Activated CD4-positive, alpha-beta T cell treated with anti-CD3 and anti-CD28 coated beads for 1 hour (primary cell): ENCODE measurements around the gene TUBA1A.
"Not testable (repeated sequence)": the region's sequence is repeated elsewhere in the genome, so short reads cannot be mapped to it uniquely, and the experiment has no call there.

ENCODE experiments used
- DNase-seq: peaks from one replicate; pipeline ENCODE4 v3.0.0-alpha.2; 2020

Gene TUBA1A

GRCh38 chr12:49188916-49189367 lies at the start of gene TUBA1A:
Gene TUBA1A, minus strand, starts transcription at chr12:49189080. Its CDS starts 101 bp downstream, at chr12:49188979.
- DNase-seq: peak; percentile 91

- DNase-seq: no peak
Measured at GRCh38 chr12:49236423-49236822, 47.5 kb upstream of the TUBA1A start.

DNA sequence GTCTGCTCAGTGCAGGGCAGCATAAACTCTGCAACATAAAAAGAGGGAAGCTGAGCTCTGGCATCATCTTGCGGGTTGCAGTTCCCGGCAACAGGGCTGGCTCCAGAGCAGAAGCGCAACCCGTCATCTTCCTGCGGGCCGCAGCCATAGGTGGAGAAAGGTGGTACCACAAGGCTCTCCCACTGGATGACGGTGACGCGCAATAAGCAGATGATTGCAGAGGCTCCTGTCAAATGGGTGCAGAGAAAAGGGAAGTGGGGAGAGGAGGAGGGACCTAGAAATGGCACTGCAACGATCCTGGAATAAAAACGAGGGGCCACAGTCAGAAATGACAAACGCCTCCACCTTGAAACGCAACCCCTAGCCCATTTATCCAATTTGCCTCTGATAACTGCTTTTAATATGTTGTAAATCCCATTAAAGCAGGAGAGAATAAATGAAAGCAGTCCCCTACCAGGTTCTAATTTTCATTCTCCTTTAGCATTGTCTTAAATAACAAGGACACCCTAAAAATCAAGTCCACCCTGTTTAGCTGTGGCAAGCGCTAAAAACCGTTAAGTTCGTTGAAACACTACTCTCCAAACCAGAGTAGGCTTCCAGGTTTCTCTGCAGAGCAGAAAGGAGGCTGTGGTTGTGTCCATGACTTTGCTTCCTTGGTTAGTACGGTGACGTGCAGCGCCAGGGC lies 45.1 kb upstream of the TUBA1A start:
- DNase-seq: no peak

DNA sequence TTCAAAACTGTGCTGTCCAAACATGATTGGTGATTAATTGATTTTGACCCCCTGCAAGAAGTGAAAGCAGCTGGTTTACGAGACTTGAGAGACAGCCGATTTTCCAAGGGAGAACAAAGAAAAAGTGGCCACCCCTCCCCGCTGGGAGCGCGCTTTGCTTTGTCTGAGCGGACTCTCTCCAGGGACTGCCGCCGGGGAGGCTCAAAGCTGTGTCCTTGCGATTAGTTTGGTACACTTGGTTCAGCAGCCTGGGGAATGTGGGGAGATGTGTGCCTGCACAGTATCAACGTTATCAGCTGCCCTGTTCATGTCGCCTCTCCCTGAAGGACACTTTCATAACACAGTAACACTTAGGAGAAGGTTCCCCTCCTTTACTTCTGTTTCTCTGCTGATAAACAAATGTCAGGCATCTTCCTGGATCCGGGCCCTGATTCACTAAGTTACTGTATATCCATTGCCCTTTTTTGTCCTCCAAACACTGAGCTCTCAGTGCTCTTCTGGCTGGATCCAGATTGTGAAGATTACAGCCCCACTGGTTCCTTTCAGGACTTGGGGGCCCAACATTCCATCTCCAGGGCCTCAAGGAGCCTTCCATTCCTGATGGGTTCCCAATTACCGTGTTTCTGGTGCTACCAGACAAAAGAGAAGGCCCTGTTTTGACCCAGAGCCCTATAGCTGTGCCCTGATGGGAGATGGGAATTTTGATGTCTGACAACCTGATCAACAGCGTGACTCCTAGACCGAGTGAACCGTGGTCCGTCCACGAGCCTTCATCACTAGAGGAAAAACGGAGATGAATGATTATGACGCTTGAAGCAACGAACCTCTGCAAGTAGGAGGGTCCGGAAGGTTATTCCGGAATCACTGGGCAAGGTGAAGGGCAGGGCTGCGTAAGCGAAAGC lies 44.3 kb upstream of the TUBA1A start:
- no peak for DNase-seq

- DNase-seq: no peak
Measured at GRCh38 chr12:49231878-49232655, 43.2 kb upstream of the TUBA1A start.

GRCh38 chr12:49230805-49231194 lies 41.9 kb upstream of the TUBA1A start:
- DNase-seq: no peak

- DNase-seq: no peak
Measured at GRCh38 chr12:49230176-49230804, 41.4 kb upstream of the TUBA1A start.

DNA sequence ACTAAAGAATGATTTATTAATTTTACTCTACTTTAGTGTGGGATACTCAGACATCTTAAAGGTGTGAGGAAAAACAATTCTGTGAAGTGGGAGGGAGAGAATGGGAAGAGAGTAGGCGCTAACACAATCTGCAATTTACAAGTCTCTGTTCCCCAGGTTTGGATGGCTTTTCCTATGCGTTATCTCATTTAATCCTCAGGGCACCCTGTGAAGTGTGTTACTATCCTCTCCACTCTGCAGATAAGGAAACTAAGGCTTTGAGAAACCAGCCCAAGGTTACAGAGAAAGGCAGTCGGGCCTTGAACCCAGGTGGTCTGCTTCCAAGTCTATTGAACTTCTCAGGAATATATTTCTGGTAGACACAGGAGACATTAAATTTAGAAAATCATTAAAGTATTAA lies 39.8 kb upstream of the TUBA1A start:
- no peak for DNase-seq

DNA sequence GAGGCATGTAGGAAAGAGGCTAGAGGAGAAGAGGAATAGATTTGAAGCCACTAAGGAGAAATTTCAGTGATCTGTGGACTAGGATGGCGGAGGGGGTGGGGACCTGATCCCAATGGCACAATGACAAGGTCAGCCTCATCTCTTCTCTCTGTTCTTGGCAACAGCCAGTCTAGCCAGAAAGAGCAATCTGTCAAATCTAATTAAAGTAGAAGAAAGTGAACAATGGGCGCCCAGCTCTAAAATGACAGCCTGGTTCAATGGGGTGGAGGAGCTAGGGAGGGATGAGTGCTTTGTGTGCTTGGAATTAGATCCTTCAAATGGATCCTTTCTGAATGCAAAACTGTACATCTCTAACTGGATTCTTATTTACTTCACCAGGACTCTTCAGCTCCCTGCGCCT lies 38.8 kb upstream of the TUBA1A start:
- no peak for DNase-seq

DNA sequence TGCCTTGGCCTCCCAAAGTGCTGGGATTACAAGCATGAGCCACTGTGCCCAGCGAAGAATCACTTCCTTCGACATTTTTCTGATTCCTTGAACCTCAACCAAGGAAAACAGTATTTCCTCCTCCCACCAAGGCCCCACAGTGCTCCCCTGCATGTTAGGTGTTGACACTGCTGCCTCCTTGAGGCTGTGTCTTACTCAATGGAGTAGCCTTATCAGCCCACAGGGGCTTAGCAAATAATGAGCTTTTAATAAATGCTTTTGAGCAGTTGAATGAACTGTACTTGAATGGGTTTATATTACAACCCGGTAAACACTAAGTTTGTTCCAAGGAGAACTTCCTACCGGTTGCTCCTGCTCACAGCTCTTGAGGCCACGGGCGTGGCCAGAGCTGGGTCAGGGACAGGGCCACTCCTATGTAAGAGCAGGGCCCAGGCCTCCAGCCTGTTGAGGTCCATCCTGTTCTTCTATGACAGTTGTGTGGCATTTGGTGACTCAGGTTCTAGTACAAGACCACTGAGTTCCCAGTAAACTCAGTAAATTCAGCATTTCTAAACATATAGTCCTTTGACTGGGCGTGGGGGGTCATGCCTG lies 36.8 kb upstream of the TUBA1A start:
- DNase-seq: no peak

- DNase-seq: no peak
Measured at GRCh38 chr12:49223590-49224369, 34.9 kb upstream of the TUBA1A start.

DNA sequence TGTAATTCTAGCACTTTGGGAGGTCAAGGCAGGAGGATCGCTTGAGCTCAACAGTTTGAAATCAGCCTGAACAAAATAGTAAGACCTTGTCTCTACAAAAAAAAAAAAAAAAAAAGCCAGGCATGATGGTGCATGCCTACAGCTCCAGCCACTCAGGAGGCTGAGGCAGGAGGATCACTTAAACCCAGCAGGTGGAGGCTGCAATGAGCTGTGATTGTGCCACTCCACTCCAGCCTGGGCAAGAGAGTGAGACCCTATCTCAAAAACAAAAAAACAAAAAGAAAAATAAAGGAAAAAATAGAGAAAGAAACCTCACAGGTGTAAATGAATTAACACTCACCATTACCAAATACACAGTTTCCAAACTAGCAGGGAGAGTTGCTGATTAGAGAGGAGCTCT lies 34.2 kb upstream of the TUBA1A start:
- DNase-seq: no peak

- DNase-seq: no peak
Measured at GRCh38 chr12:49220972-49221371, 32.1 kb upstream of the TUBA1A start.

DNA sequence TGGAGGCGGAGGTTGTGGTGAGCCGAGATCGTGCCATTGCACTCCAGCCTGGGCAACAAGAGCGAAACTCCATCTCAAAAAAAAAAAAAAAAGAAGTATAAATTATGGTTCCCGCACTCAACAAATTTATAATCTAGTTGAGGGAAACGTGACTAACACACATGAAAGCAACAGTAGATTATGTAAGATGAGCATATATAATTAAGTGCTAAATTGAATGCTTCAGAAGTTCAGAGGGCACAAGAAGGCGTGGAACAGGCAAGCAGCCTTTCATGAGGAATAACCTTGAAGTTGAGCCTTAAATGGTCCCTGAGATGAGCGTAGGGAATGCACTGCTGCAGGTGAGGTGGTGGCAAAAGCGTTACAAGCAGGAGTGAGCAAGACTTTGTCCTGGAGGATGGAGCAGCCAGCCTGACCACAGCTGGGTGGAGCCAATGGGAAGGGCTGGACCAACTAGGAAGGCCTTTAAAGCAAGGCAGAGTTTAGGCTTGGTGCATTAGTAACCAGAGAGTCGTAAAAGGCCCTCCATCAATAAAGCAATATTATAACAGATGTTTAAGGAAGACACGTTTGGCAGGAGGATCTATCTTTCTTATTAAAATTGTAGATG lies 30.6 kb upstream of the TUBA1A start:
- no peak for DNase-seq

DNA sequence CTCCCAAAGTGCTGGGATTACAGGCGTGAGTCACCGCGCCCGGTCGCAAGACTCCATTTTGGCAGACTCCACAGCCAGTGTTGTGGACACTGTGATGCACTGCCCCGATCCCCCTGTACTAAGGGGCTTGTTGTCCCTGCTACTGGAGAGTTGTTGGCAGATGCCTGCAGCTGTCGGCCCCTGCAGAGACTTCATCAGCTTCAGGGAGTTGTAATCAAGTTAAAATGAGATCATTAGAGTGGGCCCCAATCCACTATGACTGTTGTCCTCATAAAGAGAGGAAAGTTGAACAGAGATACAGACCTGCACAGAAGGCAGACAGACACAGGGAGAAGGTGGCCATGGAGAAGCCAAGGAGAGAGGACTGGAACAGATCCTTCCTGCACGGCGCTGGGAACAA lies 23.7 kb upstream of the TUBA1A start:
- DNase-seq: no peak

GRCh38 chr12:49210703-49211102 lies 21.8 kb upstream of the TUBA1A start:
- not testable (repeated sequence) for DNase-seq

GRCh38 chr12:49208676-49209075 lies 19.8 kb upstream of the TUBA1A start:
- no peak for DNase-seq

- DNase-seq: no peak
Measured at GRCh38 chr12:49208146-49208545, 19.3 kb upstream of the TUBA1A start.

- DNase-seq: no peak
Measured at GRCh38 chr12:49206389-49206788, 17.5 kb upstream of the TUBA1A start.

DNA sequence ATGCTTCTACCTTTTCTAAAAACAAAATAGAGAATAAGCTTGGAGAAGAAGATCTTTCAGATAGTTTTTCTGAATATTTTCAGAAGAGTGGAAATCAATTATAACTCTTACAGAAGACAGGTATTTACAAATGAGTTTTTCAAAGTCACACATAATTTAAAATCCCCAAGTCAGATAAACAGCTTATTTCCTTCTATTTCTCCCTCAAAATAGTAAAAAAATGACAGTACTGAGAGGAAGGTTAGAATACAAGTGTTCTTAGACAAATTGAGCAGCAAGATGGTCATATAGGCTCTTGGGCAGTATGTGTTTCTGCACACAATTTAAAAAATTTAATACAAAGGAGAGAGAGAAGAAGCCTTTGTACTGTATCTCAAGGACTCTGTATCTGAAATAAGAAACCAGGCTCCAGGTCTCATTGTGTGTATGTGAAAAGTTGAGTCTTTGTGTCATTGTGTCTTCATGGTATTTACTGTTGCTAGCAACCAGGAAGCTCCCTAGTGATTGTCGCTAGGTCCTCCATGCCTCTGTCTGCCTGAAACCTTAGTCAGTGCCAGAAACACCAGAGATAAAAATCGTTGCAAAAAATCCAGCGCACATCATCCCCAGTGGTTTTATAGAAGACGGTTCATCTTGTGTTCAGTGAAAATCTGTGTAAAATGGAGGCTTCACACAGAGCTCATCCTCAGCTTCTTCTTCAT lies 12.9 kb upstream of the TUBA1A start:
- DNase-seq: no peak
